DND-41 (cell line): ENCODE measurements around the gene AGPAT4.

Source experiments
- ATAC-seq: fragments of 200-7000 bp; cut with Tn5 transposase; 3 replicates; pipeline ENCODE4 v1.9.1; 2021; ENCODE audit warnings: low read depth; ENCODE audit not compliant: insufficient read depth
- DNase-seq: peaks from one replicate; pipeline ENCODE4 v3.0.0-alpha.2; 2020
- H2AFZ ChIP-seq: 2 replicates; pipeline ENCODE4 v1.6.0; 2012; ENCODE audit warnings: low read depth, low read length
- H3K27ac ChIP-seq: 2 replicates; pipeline ENCODE4 v1.5.1; 2012; ENCODE audit warnings: low read length, inconsistent platforms
- H3K27me3 ChIP-seq: fragments of 200-600 bp; sonication (generic); 2 replicates; pipeline ENCODE4 v1.6.0; 2012; ENCODE audit warnings: low read length, mild to moderate bottlenecking, inconsistent platforms; ENCODE audit not compliant: insufficient read depth, poor library complexity
- H3K36me3 ChIP-seq: 2 replicates; pipeline ENCODE4 v1.5.1; 2012; ENCODE audit warnings: low read length, inconsistent platforms; ENCODE audit not compliant: insufficient read depth
- H3K4me1 ChIP-seq: 2 replicates; pipeline ENCODE4 v1.5.1; 2012; ENCODE audit warnings: mild to moderate bottlenecking, low read length; ENCODE audit not compliant: insufficient read depth
- H3K4me2 ChIP-seq: 2 replicates; pipeline ENCODE4 v1.6.0; 2012; ENCODE audit warnings: mild to moderate bottlenecking, moderate library complexity, low read length, inconsistent platforms; ENCODE audit not compliant: insufficient read depth
- H3K4me3 ChIP-seq, 2 experiments: fragments of 200-600 bp in 1 of 2; shearing (Covaris generic) in 1 of 2; 2 replicates each; pipeline ENCODE4 v1.5.1; 2012 to 2016; ENCODE audit warnings: inconsistent platforms in 2 of 2, low read length in 2 of 2, mild to moderate bottlenecking in 2 of 2, low read depth in 1 of 2, moderate library complexity in 1 of 2
- H3K79me2 ChIP-seq: 2 replicates; pipeline ENCODE4 v1.6.0; 2012; ENCODE audit warnings: low read length, inconsistent platforms; ENCODE audit not compliant: insufficient read depth
- H3K9ac ChIP-seq: 2 replicates; pipeline ENCODE4 v1.6.0; 2012; ENCODE audit warnings: low read depth, mild to moderate bottlenecking, inconsistent platforms, low read length, moderate library complexity
- H3K9me3 ChIP-seq: 2 replicates; pipeline ENCODE4 v1.5.1; 2012; ENCODE audit warnings: low read length, moderate library complexity, mild to moderate bottlenecking, inconsistent platforms; ENCODE audit not compliant: insufficient read depth, severe bottlenecking
- H4K20me1 ChIP-seq: 2 replicates; pipeline ENCODE4 v1.6.0; 2012; ENCODE audit warnings: low read length; ENCODE audit not compliant: insufficient read depth
- CTCF ChIP-seq: IDR thresholded peaks from 2 replicates; pipeline ENCODE4 v1.5.1; 2012; ENCODE audit warnings: borderline replicate concordance, low read length, moderate library complexity, mild to moderate bottlenecking; ENCODE audit not compliant: poor library complexity, severe bottlenecking; ENCODE audit errors: extremely low read depth
- EZH2 ChIP-seq: IDR thresholded peaks from 3 replicates; pipeline ENCODE4 v1.6.1; 2012; ENCODE audit warnings: borderline replicate concordance, low read depth, mild to moderate bottlenecking, moderate library complexity, low read length, inconsistent platforms; ENCODE audit not compliant: severe bottlenecking

Gene AGPAT4

GRCh38 chr6:161105408-161105807 lies 168.5 kb downstream of the AGPAT4 start:
- ATAC-seq (no peak), DNase-seq (no peak)
- Histone ChIP-seq H3K79me2 (no peaks in the 10 kb centered on the region), H3K4me2 (no peak overlapping the region), H3K27me3 (no peaks in the 10 kb centered on the region), H3K4me3 (no peak overlapping the region), H3K9ac (no peak overlapping the region), H2AFZ (no peak overlapping the region), H3K27ac (no peak overlapping the region), H3K36me3 (peaks cover 75% of the 10 kb centered on the region), H4K20me1 (no peaks in the 10 kb centered on the region), H3K4me1 (no peaks in the 10 kb centered on the region), H3K9me3 (no peaks in the 10 kb centered on the region)
- TF ChIP-seq CTCF (no peak), EZH2 (no peak)

GRCh38 chr6:161104966-161105365 lies 168.9 kb downstream of the AGPAT4 start:
- Histone ChIP-seq H3K4me1 (no peaks in the 10 kb centered on the region), H3K9ac (no peak overlapping the region), H3K36me3 (peaks cover 73% of the 10 kb centered on the region), H3K27ac (no peak overlapping the region), H2AFZ (no peak overlapping the region), H3K4me2 (no peak overlapping the region), H3K79me2 (no peaks in the 10 kb centered on the region), H3K9me3 (no peaks in the 10 kb centered on the region), H3K27me3 (no peaks in the 10 kb centered on the region), H4K20me1 (no peaks in the 10 kb centered on the region), H3K4me3 (no peak overlapping the region)
- ATAC-seq = no peak
- no peak for TF ChIP-seq CTCF
- no peak for TF ChIP-seq EZH2
- DNase-seq = no peak

- Histone ChIP-seq H3K9me3 (no peaks in the 10 kb centered on the region), H3K36me3 (peaks cover 71% of the 10 kb centered on the region), H3K79me2 (no peaks in the 10 kb centered on the region), H2AFZ (no peak overlapping the region), H3K9ac (no peak overlapping the region), H3K27me3 (no peaks in the 10 kb centered on the region), H3K4me3 (no peak overlapping the region), H3K27ac (no peak overlapping the region), H4K20me1 (no peaks in the 10 kb centered on the region), H3K4me1 (no peaks in the 10 kb centered on the region), H3K4me2 (no peak overlapping the region)
- ATAC-seq (no peak), DNase-seq (no peak)
- TF ChIP-seq CTCF (no peak), EZH2 (no peak)
Observed at GRCh38 chr6:161103475-161103874, 170.4 kb downstream of the AGPAT4 start.

GRCh38 chr6:161101517-161101916 lies 172.3 kb downstream of the AGPAT4 start:
- Histone ChIP-seq H3K27me3 (no peaks in the 10 kb centered on the region), H3K4me1 (no peaks in the 10 kb centered on the region), H4K20me1 (no peaks in the 10 kb centered on the region), H3K9ac (no peak overlapping the region), H3K79me2 (no peaks in the 10 kb centered on the region), H3K9me3 (no peaks in the 10 kb centered on the region), H3K36me3 (peaks cover 70% of the 10 kb centered on the region), H2AFZ (no peak overlapping the region), H3K4me2 (no peak overlapping the region), H3K27ac (no peak overlapping the region), H3K4me3 (no peak overlapping the region)
- DNase-seq (no peak), ATAC-seq (0 out of 3 replicates have a peak, but pooled peaks have one; percentile 29)
- TF ChIP-seq EZH2 (no peak), CTCF (peak; percentile 31)
